ENCODE data around the gene MYO3B.
"Not testable (repeated sequence)": the region's sequence is repeated elsewhere in the genome, so short reads cannot be mapped to it uniquely, and the experiment has no call there.

MYO3B gene

DNA sequence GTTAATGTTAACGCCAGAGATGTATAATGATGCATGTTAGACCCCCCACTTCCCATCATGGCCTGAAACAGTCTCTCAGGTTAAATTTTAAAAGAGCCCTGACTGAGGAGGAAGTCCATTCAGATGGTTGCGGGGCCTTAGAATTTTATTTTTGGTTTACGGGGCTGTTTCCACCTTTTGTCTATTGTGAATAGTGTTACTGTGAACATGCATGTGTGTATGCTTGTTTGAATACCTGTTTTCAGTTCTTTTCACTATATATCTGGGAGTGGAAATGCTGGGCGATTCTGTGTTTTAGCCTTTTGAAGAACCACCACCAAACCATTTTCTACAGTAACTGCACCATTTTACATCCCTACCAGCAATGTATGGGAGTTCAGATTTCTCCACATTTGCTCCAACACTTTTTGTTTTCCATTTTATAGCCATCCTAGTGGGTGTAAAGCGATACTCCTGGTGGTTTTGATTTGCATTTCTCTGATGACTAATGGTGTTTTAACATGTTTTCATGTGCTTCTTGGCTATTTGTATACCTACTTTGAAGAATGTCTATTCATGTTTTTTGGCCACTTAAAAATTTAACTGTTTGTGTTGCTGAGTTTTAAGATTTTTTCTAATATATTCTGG is 133.0 kb downstream of the MYO3B start:
- DNase-seq = no peak

DNA sequence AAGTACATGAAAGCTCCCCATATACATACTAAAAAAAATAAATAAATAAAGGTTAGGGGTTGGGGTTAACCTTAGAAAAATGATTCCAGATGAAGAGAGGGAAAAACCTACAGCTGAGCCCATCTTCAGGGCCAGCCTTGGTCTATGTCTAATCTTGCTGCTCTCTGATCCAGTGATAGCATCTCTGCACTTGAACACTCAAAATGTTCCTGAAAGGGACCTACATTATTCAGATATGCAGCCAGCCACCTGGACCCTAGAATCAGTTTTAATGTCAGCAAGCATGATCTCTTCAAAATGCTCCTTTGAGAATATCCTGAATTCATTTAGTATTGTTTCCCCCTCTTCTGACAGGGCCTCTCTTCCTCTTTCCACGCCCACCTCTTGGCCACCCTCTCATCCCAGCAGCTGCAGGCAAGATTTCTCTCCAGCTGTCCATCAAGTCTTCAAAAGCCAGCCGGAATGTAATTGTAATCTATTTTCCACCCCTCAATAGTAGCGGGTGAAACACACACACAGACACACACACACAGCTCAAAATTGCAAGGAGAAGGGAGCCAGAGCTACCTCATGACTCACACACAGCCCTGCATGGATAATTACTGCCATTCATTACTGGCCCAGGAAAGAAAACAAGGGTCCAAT is 135.5 kb downstream of the MYO3B start:
- DNase-seq = no peak

DNA sequence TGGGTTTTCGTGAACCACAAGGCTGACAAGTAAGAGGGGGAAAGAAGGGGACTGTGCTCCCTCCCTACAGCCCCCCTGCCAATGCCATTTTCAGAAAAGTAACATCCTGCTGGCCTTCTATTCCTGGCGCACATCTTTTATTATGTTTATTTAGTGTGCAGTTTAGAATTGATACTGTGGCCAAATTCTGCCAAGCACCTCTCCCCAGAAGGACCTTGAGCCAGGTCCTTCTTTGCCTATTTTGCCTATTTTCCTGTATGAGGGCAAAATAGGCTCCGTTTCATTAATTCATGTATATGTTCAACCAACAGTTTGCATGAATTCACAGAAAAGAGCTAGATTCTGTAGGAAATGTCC is 136.0 kb downstream of the MYO3B start:
- no peak for DNase-seq

DNA sequence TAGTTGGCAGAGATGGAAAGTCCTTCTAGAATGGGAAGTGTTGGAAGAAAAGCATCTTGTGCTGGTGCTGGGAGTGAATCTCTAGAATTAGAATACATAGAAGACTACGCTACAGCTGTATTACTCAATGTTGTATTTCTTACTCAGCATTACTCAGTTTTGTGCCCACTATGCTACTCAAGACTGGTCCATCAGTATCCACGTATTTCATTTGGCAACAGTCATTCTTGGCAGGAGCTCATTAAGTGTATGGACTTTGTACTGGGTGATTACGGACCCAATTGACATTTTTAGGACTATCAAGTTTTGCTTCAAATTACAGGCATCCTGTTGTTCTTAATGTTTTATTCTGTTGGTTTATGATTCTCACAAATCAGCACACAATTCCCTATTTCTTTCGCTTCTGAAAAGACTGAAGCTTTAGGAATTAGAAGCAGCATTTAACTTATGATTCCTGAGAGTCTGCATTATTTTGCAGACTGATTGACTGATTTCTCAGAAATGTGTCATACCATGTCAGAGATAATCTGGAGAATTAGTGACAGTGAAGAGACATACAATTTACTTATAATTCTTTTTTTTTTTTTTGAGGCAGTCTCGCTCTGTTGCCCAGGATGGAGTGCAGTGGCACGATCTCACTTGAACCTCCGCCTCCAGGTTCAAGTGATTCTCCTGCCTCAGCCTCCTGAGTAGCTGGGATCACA is 136.9 kb downstream of the MYO3B start:
- DNase-seq = no peak

DNA sequence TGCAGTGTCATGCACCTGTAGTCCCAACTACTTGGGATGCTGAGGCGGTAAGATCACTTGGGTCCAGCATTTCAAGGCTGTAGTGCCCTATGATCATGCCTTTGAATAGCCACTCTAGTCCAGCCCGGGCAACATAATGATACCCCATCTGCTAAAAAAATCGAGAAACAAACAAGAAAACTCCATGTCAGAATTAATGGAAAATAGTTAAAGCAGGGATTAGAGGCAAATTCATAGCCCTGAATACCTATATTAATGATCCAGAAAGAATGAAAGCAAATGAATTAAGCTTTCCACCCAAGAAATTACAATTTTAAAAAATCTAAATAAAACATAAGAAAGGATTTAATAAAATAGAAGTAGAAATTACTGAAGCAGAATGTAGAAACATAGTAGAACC is 143.0 kb downstream of the MYO3B start:
- DNase-seq = no peak

DNA sequence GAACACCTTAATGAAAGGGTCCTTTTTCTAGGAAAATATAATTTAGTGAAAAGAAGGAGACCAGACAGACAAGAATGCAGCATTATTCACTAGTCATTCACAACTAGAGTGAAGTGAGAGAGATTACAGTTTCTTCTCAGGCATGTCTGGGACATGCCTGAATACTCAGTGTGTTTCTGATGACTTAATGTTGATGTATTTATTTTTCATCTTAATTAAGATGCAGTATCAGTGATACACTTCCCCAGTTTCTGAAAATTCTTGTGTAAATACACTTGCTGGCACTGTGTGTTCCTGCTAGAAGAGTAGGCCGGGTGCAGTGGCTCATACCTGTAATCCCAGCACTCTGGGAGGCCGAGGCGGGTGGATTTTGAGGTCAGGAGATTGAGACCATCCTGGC is 143.6 kb downstream of the MYO3B start:
- no peak for DNase-seq

DNA sequence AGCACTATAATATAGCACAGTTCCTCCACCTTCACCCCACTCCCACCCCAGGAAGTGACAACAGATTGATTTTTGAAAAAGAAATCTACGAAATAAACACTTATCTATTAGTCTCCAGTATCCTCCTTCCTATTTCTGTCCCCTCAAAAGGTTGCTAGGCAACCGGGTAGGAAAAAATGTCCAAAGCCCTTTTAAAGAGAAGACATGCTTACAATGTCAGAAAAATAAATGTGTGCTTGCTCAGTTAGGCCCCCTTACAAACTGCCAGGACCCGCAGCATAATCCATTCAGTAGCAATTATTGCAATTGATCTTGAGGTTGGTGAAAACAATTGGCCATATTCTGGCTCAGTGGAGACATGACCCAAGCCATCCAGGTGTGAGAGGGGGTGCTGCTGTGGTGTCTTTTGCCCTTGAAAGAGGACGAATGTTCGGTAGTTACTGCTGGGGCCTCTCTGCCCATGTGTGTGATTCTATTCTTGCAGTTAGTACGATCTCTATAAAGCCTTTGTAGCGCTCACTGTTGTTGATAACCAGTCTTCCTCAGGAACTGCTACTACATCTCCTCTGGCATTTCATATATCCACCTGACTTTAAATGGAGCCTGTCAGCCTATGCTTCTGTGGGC is 144.3 kb downstream of the MYO3B start:
- no peak for DNase-seq

DNA sequence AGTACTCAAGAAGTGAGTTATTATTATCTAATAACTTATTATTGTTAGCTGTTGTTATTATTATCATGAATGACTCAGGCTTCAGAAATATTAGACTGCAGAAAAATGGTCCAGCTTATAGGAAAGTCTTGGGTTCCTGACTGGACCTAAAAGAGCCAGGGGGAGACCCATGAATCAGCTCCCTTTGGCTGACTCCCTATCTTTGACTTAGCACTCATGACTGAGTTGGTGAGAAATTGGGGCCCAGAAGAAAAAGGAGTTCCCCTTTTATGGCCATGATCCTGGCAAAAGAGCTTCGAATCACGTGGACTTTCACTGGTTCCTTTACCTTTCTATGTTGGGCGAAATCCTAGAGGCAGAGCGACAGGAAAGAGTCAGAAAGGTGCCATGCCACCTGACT is 145.8 kb downstream of the MYO3B start:
- no peak for DNase-seq

DNA sequence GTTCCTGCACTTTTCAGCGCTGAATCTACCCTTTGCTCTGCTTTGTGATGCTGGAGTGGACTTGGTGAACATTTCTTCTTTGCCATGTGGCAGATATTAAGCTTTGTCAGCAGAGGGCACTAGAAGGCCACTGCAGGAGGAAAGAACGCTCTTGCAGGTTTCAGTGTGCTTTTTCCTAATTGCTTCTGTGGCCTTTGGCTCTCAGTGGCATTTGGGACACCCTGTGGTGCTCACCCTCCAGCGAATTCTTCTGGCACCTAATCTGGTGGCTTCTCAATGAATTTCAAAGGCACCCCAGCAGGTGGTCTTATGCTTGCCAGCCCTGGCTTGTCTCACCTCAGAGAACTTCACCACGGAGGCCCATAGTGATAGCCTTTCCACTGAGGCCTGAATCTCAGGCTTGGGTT is 146.7 kb downstream of the MYO3B start:
- DNase-seq = no peak

DNA sequence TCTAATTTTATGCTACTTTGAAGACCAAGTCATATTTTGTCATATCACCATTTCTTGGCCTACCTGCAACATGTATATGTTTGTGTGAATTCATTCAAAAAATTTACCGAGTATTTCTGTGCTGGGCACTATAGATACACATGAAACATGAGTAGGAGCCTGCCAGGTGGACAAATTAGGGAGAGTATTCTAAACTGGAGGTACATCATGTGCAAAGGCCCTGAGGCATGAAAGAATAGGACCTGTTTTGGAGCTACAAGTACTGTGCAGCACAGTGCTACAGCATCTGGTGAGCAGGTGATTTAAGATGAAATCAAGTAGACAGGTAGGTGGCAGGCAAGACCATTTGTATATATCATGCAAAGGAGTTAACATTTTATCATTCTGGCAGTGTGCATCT is 152.9 kb downstream of the MYO3B start:
- no peak for DNase-seq

DNA sequence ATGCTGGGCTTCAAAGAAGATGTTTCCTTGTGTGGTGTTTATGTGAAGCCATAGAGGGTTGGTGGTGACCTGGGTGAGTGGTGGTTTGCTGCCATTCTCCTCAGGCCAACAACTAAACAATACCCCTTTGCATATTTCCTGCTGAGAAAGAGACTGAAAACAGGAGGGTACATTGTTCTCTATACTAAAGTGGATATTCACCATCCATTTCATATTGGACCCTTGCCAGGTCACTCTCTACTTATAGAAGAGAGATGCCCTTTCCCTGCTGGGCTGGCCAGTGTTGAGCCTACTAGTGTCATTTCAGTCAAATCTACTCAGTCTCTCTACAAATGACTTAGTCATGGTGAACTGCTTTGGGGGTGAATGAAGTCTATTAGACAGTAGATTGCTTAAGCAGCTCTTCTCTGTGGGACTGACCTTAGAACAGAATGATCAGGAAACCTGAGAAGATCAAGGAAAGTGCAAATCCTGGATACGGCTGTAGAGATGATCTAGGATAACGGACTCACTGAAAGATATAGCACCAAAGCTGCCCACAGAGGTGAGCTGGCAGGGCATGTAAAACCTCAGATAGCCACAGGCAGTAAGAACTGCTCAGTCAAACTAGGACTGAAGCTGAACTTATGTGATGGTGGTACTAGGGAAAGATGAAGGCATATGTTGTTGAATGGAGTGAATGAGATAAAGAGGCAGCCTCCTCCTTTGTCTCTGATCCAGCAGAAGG is 154.9 kb downstream of the MYO3B start:
- DNase-seq = no peak

DNA sequence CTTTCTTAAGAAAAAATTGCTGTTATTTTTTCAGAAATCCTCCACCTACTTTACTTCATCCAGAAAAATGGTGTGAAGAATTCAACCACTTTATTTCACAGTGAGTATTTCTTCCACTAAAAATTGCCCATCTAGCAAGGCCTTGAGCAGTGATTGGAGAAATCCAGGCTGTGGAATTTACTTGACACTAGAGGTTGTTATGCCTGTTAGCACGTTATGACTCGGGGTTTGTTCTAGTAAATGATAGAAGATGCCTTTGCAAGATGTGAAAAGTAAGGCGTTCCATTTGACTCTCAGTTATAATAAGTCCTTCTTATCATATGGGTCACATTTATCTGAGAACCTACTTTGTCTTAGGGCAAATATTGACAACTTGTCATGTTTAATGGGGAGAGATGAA is 157.4 kb downstream of the MYO3B start:
- DNase-seq = no peak

DNA sequence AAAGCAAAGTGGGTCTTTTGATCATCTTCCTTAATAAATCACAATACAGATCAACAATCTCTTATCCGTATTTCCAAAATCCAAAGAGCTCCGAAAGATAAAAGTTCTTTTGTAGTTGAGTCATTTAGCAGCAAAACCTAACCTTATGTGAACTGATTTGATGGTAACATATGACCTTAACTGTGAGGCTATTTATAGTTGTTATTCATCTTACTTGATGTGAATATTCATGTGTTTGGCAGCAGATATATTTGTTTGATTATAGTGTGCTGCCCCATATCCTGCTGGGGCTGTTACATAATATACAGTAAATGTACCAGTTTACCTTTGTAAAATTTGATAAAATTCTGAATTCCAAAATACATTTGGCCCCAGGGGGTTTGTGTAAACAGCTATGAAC is 158.5 kb downstream of the MYO3B start:
- no peak for DNase-seq

DNA sequence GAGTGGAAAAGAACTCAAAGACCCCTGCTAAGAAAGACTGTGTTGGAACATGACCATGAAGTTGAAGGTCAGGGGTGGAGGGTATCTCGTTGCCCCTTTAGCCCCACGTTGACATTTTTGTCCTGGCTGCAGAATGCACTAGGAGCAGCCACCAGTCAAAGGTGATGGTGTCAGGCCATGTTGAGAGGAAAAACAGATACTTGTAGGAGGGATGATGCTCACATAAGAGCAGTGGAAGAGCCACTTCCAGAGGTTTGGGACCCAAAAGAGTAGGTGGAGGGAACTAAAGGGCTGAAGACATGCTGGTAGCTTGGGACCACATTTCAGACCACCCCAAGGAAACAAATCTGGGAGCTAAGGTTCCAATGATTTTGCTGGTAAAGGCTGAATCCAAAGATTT is 159.0 kb downstream of the MYO3B start:
- DNase-seq = no peak

DNA sequence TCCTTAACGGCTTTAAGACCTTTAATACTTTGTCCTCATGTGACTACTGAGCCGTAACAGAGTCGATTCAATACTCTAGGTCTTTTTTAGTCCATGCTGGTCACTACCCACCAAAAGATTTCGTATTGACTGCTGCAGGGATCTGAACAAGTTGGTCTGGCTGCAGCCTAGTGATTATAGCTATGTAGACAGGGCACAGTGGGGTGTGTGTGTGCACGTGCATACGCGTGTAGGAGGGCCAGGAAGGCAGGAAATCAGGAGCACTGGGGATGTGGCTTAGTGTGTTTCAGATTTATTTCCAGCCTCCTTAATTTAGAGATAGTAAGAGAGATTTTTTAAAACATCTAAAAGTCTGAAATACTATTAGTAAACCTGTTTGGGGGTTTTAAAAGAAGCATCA is 161.4 kb downstream of the MYO3B start:
- no peak for DNase-seq

DNA sequence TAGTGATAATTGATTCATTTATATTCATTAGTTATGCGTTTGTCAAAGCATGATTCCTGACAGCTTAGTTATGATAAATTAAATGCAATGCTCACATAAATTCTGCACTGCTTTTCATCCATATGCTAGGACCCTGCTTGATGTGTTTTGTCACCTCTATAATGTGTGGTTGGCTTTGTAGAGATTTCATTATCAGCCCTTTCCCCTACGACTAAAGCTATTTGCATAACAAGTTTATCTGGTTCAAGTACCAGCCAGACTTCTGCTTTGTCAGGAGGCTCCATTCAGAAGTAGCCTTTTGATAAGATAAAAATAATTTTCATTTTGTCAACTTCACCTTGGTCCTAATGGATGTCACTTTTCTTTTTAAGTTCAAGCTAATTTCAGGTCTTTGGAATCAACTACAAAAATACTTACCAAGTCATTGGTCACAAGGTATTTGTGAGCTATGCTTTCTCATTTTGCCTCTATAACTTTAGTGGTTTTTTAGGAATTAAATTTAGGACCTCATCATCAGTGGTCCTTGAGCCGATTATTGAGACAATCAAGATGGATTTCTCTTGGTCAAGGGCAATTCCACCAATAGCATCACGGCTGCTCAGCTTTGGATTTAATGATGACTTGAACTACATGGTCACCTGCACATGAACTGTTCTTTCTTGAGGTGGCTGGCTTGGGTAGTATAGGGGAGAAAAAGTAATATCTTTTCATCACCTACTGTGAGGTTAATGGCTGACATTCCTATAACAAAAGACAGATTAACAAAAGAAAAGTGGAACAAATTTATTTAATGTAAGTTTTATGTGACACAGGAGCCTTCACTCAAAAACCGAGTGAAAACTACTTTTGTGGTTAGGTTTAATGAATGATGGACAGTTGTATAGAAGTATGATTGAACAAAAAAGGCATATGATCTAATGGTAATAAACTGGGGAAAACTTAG is 162.1 kb downstream of the MYO3B start:
- DNase-seq = no peak

DNA sequence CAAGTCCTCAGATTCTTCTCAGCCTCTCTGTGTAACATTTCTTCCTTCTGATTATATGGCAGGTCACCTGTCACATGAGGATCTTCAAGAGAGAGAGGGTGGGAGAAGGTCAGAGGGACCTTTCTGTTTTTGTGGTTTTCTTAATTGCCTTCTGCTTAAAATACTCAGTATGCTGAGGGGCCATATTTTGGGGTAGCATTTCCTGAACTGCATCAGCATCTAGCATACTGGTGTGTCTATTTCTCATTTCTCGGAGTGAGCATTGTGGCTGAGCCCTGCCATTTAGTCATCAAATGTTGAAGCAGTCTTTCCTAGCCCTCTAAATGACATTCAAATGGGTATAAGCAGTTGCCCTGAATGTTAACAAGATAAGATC is 162.7 kb downstream of the MYO3B start:
- no peak for DNase-seq

DNA sequence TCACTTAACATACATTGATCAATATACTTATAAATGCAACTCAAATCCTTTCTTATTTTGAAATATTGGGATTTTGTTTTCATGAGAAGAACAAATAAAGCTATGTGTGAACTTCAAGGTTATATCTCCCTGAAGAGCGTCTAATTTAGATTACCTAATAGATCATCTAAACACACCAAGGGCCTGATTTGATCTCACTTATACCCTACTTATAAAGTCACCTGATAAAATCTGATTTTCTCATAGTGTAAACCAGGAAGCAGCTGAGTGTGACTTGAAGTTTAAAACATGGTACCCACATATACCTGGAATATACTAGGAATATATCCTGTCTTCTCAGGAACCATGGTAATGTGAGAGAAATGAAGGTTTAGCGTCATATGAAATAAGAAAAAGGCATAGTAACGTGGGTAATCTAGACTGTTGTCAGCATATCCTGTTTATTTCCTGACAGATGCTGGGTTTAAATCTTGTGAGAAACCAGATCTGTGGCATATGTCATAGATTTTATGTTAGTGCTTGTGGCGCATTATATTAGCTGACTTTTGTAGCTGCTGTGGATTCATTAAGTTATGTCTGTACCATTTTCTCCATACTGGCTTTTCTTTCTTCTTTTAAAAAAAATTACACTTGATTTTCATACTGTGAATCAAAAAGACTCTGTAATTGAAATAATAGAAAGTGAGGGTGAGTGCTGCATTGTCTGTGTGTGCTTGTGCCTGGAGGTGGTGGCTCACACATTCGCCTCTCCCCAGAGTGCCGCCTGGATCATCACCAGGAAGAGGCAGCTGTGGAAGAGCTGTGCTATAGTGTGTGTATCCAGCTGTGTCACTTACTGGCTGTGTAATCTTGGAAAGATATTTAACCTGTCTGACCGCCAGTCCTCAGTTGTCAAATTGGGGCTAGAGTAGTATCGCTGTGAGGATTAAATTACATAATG is 164.0 kb downstream of the MYO3B start:
- no peak for DNase-seq

DNA sequence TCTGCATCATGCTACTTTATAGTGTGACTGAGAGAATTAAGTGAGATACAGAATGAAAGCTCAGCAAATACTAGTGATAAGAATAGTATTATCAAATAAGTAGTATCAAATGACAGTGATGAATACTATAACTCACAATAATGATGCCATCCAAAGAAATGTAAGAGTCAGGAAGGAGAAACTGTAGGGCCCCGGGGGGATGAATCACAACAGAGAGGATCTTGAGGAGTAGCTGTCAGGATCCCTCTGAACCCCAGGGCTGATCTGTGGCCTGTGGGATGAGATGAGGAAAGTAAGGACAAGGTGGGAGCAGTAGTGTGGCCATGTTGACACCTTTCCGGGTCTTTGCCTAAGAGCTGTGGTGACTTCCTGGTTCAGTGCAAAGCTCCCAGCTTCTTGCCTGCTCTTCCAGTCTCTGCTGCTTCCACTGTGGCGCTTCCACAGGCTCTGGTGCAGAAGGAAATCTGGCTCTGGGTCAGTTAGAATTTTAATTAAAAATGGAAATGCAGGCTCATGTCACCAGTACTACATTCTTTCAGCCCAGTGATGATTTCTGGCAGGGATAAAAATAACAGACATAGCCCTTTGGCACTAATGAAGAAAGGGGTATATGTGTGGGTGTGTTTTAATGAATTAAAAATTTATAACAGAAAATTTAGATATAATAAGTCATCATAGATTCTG is 166.9 kb downstream of the MYO3B start:
- DNase-seq = no peak

DNA sequence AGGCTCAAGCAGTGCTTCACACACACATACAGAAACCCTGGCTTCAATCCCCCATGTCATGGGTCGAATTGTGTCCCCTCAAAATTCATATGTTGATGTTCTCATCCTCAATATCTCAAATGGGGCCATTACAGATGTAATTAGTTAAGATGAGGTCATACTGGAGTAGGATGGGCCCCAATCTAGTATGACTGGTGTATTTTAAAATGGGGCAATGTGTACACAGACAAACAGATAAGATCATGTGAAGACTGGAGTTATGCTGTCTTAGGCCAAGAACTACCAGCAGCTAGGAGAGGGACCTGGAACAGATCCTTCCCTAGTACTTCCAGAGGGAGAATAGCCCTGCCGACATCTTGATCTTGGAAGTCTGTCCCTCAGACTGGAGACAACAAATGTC is 167.7 kb downstream of the MYO3B start:
- no peak for DNase-seq

DNA sequence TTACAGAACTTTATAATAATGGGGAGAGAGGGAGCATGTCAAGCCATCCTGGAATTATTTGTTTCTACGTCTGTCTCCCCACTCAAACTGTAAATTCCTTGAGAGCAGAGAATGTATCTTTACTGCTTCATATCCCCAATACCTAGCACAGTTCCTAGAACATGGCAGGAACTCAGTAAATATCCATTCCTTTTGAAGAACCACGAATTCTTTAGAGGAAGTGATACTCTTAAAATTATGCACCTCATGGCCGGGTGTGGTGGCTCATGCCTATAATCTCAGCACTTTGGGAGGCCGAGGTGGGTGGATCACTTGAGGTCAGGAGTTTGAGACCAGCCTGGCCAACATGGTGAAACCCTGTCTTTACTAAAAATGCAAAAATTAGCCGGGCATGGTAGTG is 171.3 kb downstream of the MYO3B start:
- not testable (repeated sequence) for DNase-seq
